Measurements from ENCODE around the gene LDLRAD3.
"Not testable (repeated sequence)": the region's sequence is repeated elsewhere in the genome, so short reads cannot be mapped to it uniquely, and the experiment has no call there.

LDLRAD3 gene

DNA sequence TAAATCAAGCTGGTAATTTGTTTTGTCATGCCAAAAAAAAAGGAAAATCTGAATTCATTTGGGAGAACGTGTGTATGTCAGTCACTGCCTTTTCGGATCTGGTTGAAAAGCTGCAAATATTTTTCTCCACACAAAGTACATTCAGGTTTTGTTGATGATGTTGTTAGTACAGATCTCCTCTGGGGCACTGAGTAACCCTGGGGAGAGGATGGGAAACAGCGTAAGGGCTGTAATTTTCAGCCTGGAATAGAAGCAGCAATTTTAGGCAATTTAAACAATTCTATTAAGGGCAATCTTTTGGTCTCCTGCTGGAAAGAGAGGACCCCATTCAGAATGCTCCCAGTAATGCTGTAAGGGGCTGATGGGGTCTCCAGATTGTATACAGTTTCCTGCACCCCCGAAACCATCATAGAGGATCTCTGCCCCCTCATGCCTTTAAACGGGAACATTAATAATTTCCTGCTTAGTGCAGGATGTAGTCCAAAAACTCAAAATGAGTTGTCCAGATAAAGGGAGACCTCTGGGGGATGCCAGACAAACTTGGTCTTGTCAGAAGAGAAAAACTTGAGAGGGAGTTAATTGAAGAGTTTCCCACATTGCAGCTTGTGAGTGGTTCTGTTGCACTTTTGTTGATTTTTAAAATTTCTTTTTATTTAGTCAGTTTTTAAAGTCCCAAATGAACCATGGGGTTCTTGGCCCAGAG is 213.1 kb downstream of the LDLRAD3 start:
- in situ Hi-C loops (cut with MboI; ENCODE audit: low pct_unique_long_range_greater_than_20kb, low sequenced_read_pairs), result no loop called here
- no peak for DNase-seq

DNA sequence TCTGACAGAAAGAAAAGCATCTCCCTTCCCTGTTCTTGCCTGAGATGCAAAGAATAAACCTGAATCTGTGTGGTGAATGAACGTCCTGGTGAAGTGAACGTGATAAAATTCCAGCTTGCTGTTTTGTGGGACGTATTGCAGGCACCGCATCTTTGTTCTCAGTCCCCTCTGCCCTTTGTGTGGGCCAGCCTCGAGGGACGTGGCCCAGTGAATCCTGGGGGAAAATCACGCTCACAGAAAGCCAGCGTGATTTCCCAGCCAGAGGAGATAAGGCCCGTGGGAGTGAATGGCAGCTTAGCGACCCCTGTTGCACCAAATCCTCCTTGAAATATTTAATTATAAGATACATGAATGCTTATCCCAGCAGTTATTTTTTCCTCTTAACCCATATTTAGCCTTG is 216.2 kb downstream of the LDLRAD3 start:
- in situ Hi-C loops (cut with MboI; ENCODE audit: low pct_unique_long_range_greater_than_20kb, low sequenced_read_pairs), result no loop called here
- DNase-seq, result no peak

DNA sequence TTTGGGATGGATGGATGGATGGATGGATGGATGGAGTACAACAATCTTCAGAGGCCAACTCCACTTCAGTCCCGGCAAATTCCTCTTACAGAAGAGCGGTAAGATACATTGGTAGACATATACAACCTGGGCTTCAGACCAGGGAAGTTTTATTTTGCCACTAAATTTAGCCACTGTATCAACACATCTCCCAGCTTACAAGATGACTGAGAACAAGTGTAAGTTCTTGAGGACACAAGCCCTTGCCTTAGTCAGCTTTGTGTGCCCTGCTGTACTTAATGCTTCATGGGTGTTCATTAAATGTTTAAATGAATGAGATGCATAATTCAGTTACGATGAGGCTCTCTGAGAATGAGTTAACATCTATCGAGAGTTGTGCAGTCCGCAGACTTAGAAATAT is 217.7 kb downstream of the LDLRAD3 start:
- in situ Hi-C loops (cut with MboI; ENCODE audit: low pct_unique_long_range_greater_than_20kb, low sequenced_read_pairs), result no loop called here
- DNase-seq, result no peak

DNA sequence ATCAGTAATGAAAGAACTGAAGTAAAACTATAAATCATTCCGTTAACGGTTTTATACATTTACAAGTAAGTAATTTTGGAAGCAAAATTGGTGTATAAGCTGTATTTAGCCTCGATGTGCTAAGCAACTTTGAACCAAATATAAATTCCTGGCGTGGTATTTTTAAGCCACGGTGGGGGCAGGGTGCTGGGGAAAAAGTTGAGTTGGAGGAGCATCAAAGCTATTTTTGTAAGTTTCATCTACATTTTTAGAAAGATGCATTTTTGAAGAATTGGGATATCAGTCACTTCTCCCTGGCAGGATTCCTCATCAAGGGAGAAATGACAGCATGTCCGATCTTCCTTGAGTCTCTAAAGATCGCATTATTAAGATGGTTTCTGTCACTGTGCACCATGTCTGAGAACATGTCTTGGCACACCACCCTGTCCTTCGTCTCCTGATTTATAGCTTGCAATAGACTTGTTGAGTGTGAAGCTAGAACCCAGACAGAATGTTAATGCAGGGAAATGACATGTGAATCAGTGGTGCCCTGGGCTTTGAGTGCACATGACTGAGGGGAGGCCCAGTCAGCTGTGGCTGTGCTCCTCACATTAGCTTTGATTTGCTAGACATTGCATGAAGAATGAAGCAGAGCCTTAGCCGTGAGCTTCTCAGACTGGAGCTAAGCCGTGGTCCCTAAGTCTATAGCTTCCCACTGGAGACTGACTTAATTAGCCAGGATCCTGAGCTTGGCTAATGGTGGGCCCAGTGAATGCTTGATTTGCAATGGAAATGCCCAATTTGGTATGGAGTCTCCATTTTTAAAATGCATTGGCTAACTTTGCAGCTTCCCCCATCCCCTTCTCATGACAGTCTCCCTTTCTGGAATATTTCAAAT is 218.4 kb downstream of the LDLRAD3 start:
- no peak for DNase-seq
- in situ Hi-C loops (cut with MboI; ENCODE audit: low pct_unique_long_range_greater_than_20kb, low sequenced_read_pairs), result no loop called here

DNA sequence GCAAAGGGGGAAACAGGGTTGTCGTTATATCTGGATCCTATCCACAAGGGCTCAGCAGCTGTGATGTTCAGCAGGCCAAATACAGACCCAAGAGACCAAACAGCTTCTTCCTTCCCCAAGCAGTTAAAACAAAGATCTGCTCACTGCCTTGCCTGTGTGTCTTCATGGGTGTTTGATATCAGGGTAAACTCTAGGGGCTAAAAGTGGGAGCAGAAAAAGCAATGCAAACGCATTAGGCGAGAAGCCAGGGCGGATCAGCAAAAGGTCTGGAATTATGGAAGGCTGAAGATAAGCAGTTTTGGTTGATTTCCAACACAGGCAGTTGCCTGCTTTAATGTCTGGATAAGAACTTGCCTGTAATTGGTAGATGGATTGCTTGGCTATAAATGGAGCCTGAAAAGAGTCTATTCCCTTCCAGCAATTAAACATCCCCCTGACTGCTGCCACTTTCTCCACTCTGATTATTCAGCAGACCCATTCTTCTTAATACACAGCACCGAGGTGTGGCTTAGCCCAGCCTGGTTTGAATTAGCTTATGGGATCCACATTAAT is 219.1 kb downstream of the LDLRAD3 start:
- in situ Hi-C loops (cut with MboI; ENCODE audit: low pct_unique_long_range_greater_than_20kb, low sequenced_read_pairs), result no loop called here
- DNase-seq, result no peak

DNA sequence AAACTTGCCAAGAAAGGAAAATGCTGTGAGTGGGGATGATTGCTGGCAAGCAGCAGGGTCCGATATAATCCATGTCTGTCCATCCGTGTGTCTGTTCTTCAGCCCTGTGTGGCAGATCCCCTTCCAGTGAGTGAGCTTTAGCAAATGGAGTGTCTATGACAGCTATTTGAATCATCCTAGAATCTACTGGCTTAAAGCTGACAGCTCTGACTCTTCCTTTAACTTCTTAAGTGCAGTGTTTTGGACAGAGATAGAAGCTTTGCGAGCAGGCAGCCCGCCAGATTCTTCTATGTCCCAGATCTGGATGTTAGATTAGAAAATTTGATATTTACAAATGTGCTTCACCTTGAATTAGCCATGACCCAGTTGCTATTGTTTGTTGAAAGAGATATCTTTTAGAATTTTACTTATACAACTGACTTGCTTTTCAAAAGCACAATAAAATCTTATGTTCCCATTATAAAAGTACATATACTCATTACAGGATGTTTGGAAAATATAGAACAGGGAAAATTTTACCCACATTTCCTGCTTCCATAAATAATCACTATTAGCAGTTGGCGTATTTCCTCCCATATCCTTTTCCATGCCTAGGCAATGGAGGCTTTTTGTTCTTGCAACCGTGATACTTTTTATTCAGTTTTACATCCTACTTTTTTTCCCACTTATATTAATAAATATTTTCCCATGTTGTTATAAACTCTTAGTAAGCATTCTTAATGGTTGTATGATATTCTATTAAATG is 220.8 kb downstream of the LDLRAD3 start:
- DNase-seq, result no peak
- in situ Hi-C loops (cut with MboI; ENCODE audit: low pct_unique_long_range_greater_than_20kb, low sequenced_read_pairs), result no loop called here

DNA sequence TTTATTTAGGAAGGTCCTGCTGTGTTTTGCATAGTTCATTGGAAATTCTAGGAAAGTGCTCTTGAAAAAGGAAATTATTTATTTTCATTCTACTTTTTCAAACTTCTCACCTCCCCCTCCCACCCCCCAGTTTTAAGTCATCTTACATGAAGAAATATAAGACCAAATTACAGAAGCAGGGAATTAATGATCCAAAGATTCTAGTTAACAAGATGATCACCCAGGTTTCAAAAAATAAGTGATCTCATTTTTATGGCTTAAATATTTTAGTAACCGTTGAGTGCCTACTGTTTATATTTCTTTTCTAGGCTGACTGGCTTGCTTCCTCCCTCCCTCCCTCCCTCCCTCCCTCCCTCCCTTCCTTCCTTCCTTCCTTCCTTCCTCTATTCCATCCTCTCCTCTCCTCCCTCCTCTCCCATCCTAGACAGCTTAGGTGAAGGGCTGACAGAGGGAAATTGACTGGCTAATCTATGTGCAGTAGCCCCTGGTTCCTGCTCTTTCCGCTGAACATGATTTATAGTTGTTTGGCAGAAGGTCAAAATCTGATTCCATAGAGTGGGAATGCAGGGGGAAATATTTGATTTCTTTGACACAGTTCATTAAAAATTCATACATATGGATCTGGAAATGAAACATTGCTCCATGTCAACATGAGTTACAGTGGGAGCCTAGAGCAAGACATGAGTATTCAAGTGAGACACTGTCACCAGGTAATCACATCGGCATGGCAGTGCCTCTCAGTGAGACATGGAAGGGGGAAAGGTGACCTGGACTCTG is 221.9 kb downstream of the LDLRAD3 start:
- in situ Hi-C loops (cut with MboI; ENCODE audit: low pct_unique_long_range_greater_than_20kb, low sequenced_read_pairs), result no loop called here
- no peak for DNase-seq

DNA sequence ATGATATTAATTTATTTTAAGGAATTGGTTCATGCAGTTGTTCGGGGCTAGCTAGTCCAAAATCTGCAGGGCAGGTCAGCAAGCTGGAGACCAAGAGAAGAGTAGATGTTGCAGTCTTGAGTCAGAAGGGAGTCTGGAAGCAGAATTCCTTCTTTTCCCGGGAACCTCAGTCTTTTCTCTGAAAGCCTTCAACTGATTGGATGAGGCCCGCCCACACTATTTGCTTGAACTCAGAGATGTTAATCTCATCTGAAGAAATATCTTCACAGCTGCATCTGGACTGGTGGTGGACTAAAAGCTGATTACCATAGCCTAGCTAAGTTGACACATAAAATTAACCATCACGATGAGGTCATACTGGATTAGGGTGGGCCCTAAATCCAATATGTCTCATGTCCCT is 223.2 kb downstream of the LDLRAD3 start:
- in situ Hi-C loops (cut with MboI; ENCODE audit: low pct_unique_long_range_greater_than_20kb, low sequenced_read_pairs), result no loop called here
- DNase-seq, result no peak

DNA sequence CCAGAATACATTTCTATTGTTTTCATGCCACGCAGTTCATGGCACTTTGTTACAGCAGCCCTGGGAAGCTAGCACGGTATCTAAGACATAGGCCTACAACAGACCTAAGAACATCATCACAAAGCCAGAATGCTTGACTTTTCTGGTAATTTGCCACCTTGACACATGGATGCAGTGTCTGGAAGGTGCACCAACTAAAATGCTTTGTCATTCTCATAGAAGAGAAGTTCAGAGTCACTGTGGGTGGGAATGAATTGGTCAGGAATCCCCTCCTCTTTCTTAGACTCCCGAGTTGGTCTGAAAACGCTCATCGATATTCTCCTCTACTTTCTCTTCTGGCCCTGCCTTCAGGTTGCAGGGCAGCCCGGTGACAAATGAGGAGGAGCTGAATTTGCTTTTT is 223.9 kb downstream of the LDLRAD3 start:
- in situ Hi-C loops (cut with MboI; ENCODE audit: low pct_unique_long_range_greater_than_20kb, low sequenced_read_pairs), result no loop called here
- DNase-seq, result no peak

DNA sequence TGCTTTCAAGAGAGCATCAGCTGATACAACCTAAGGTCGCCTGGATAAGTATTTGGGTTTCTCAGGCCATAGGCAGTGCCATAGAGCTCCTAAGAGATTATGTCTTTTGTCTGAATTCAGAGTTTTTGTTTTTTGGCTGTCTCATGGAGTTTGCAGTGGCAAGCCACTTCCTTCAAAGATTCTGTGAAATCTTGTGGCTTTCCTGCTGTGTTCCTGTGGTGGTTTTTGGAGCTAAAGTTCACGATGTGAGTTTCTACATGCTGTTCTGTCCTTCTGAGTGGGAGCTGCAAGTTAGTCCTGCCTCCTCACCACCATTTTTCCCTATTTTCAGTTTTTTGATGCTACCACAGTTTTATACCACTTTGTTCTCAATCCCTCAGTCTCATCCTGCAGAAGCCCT is 234.0 kb downstream of the LDLRAD3 start:
- in situ Hi-C loops (cut with MboI; ENCODE audit: low pct_unique_long_range_greater_than_20kb, low sequenced_read_pairs), result no loop called here
- peak; percentile 17 for DNase-seq

DNA sequence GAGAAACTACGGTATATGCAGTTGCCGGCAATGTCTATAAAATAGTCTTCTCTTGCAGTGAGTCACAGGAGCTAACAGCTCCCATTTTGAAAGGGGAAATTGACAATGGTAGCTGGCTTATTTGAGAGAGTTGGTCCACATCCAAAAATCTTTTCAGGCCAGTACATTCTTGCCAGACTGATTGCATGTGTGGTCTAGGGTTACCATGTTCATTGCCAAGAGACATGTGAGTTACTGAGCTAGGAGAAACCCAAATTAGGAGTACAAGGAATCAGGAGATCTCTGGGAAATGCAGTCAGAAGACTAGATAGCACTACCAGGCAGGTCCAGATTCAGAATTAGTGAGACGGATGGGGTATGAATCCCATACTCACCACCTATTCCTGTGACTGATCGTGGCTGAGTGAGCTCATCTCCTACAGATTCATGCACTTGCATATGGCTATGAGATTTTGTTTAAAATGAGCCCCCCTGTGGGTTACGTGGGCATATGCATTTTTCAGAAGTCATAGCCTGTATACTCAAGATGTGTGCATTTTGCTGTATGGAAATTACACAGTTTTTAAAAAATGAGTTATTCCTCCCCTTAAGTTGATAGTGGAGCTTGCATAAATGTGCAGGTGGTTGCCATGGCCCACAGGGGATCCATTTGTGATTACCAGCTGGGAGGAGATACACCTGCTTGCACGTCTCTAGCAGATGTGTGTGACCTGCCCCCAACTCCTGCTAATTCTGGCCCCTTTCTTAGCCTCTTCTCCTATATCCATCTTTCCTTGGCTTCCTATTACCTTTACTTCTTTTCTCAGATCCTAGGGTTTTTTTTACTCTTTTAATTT is 242.7 kb downstream of the LDLRAD3 start:
- DNase-seq, result no peak
- in situ Hi-C loops (cut with MboI; ENCODE audit: low pct_unique_long_range_greater_than_20kb, low sequenced_read_pairs), result no loop called here

DNA sequence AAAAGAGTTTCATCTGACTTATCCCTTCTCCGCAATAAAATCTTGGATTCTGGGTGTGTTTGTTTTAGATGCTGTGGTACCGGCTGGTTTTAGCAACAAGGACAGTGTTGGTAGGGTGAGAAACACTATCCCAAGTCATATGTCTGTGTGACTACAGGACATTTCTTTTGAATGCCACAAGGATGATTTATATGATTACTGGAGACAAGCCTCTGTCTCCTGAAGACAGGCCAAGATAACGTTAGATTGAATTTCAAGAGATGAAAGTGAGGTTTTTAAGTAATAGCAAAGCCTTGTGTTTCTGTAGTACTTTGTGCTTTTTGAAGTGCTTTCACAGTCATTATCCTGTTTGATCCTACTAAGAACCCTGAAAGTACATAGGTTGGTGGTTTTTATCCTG is 243.8 kb downstream of the LDLRAD3 start:
- no peak for DNase-seq
- in situ Hi-C loops (cut with MboI; ENCODE audit: low pct_unique_long_range_greater_than_20kb, low sequenced_read_pairs), result no loop called here

DNA sequence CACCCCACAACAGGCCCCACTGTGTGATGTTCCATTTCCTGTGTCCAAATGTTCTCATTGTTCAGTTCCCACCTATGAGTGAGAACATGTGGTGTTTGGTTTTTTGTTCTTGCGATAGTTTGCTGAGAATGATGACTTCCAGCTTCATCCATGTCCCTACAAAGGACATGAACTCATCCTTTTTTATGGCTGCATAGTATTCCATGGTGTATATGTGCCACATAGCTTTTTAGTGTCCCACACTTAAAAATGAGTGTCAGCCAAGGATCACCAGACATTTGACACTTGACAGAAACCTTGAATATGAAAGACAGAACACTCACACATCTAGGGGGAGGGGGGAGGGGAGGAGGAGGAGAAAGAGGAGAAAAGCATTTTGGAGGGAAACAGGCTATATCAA is 245.9 kb downstream of the LDLRAD3 start:
- DNase-seq; in situ Hi-C loops (cut with MboI; ENCODE audit: low pct_unique_long_range_greater_than_20kb, low sequenced_read_pairs): not testable (repeated sequence)

DNA sequence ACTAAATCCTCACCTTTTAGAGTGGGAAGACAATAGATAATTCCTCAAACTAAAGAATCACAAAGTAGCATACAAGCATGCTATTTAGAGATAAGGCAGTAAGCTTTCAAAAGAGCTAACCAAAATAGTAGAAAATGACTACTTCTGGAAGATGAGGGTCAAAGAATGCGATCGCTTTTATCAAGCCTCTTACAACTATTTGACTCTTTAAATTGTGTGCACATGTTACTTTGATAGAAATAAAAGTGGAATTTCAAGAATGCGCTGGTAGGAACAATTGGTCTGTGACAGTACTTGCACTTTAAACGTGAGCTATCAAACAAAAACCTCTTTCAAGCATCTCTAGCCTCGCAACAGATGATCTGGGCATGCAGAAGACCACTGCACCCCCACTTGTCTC is 248.1 kb downstream of the LDLRAD3 start:
- in situ Hi-C loops (cut with MboI; ENCODE audit: low pct_unique_long_range_greater_than_20kb, low sequenced_read_pairs), result no loop called here

DNA sequence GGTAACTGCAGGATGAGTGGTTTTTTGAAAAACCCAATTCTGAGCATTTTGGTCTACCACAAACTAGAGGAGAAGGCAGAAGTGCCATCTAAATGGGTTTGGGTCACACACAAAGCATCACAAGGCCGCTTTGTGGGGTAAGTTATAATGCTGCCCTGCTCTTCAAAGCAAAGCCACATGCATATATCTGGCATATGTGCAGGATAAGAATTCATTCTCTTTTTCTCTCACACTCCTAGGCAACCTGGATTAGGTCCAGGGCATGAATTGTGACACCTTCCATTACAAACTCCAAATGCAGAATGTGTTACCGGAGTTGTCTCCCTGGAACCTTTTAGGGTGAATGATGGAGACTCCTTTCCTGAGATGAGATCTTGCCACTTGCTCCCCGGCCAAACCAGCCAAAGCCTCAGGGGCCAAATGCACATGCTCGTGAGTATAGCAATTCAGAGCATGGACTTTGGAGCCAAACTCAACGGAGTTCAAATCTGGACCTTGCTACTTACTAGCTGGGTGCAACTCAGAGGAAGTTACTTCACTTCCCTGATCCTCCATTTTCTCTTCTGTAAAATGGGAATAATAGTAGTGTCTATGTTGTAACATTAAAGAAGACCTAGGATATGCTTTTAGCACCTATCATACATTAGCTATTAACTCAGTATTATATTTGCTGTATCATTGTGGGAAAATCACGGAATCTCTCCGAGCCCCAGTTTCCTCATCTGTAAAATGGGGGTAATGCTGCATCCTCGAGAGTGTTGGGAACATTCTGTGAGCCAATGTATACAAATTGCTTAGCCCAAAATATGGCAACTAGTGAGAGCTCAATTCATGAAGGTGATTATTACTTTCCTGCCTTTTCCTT is 248.8 kb downstream of the LDLRAD3 start:
- no peak for DNase-seq
- in situ Hi-C loops (cut with MboI; ENCODE audit: low pct_unique_long_range_greater_than_20kb, low sequenced_read_pairs), result no loop called here

More for the DNA sequence above, 248.1 kb downstream of the LDLRAD3 start:
- DNase-seq, result no peak

DNA sequence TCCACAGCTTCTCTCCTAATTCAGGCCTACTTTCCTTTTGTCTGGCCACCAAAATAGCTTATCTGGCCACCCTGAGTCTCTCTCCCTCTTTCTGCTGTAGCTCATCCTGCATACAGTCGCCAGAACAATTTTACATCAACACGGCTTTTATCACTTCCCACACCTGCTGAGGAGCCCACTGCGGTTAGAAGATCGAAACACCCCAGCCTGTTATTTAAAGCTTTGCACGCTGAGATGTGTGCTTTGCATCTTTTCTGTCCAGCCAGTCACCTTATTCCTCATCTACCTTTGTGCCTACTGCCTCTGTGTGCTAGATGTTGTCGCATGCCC is 249.4 kb downstream of the LDLRAD3 start:
- in situ Hi-C loops (cut with MboI; ENCODE audit: low pct_unique_long_range_greater_than_20kb, low sequenced_read_pairs), result no loop called here
- DNase-seq, result no peak

DNA sequence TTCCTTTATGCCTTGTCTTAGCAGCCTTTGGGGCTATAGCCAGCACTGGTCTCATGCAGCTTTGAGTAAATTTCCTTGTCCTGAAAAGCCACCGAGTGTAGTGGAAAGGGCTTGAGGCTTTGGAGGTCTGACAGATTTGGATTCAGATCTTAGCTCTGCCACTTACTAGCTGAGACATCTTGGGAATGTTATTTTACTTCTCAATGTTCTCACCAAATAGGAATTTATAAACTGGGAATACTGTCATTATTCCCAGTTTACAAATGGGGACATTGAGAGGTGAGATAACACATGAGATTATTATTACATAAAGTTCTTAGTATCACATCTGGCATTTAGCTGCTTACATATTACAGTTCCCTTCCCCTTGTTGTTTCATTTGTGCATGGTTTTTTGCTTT is 249.9 kb downstream of the LDLRAD3 start:
- no peak for DNase-seq
- in situ Hi-C loops (cut with MboI; ENCODE audit: low pct_unique_long_range_greater_than_20kb, low sequenced_read_pairs), result no loop called here

All from KBM-7 (cell line).